ENCODE data around the gene METTL18. TPM values are rescaled to one million over a fixed set of nuclear protein-coding genes. Genes with fewer than 3 reads are reported as not detected.

METTL18 gene
- polyA plus RNA-seq, 1 experiment = 1.4 TPM

GRCh38 chr1:169764919-169765318, 29.8 kb downstream of the METTL18 start:
- no peak for TF ChIP-seq CTCF (IDR thresholded peaks at IDR 0.05; ENCODE audit: insufficient read depth, low read depth, low read length)
- no peak for DNase-seq (ENCODE audit: low read depth)
- Histone ChIP-seq H3K36me3 (ENCODE audit: control insufficient read depth, insufficient read depth, low read length) (no peaks in the 10 kb centered on the region), H3K27me3 (ENCODE audit: control insufficient read depth, insufficient read depth, low read length) (no peaks in the 10 kb centered on the region), H3K4me3 (ENCODE audit: low read depth, low read length) (no peak overlapping the region)
- POLR2A ChIA-PET = no interaction called here
- CTCF ChIA-PET = interaction anchor here (0.7 kb wide), 1 partner anchor 80 kb away, joined by 3 read pairs; no protein-coding TSS in a partner anchor

- DNase-seq (ENCODE audit: low read depth) = no peak
- Histone ChIP-seq H3K36me3 (ENCODE audit: control insufficient read depth, insufficient read depth, low read length) (no peaks in the 10 kb centered on the region), H3K27me3 (ENCODE audit: control insufficient read depth, insufficient read depth, low read length) (no peaks in the 10 kb centered on the region), H3K4me3 (ENCODE audit: low read depth, low read length) (no peak overlapping the region)
- CTCF ChIA-PET = no interaction called here
- POLR2A ChIA-PET = no interaction called here
- TF ChIP-seq CTCF (IDR thresholded peaks at IDR 0.05; ENCODE audit: insufficient read depth, low read depth, low read length) = no peak
These were observed 32.0 kb downstream of the METTL18 start for GRCh38 chr1:169762699-169763098.

GRCh38 chr1:169759038-169759437, 35.7 kb downstream of the METTL18 start:
- TF ChIP-seq CTCF (IDR thresholded peaks at IDR 0.05; ENCODE audit: insufficient read depth, low read depth, low read length) = no peak
- no peaks in the 10 kb centered on the region for H3K36me3 ChIP-seq (ENCODE audit: control insufficient read depth, insufficient read depth, low read length)
- ChIA-PET POLR2A (no interaction called here), CTCF (no interaction called here)
- no peak for DNase-seq (ENCODE audit: low read depth)
- no peak overlapping the region for H3K4me3 ChIP-seq (ENCODE audit: low read depth, low read length)
- no peaks in the 10 kb centered on the region for H3K27me3 ChIP-seq (ENCODE audit: control insufficient read depth, insufficient read depth, low read length)

GRCh38 chr1:169753549-169753948, 41.2 kb downstream of the METTL18 start:
- TF ChIP-seq CTCF (IDR thresholded peaks at IDR 0.05; ENCODE audit: insufficient read depth, low read depth, low read length) = 0 out of 2 replicates have a peak, but pooled peaks have one; percentile 5
- Histone ChIP-seq H3K4me3 (ENCODE audit: low read depth, low read length) (no peak overlapping the region), H3K36me3 (ENCODE audit: control insufficient read depth, insufficient read depth, low read length) (no peaks in the 10 kb centered on the region), H3K27me3 (ENCODE audit: control insufficient read depth, insufficient read depth, low read length) (no peaks in the 10 kb centered on the region)
- POLR2A ChIA-PET = no interaction called here
- CTCF ChIA-PET = no interaction called here
- DNase-seq (ENCODE audit: low read depth) = no peak

GRCh38 chr1:169750041-169750440, 44.7 kb downstream of the METTL18 start:
- DNase-seq (ENCODE audit: low read depth) = no peak
- H3K4me3 ChIP-seq (ENCODE audit: low read depth, low read length) = no peak overlapping the region
- CTCF ChIA-PET = no interaction called here
- H3K36me3 ChIP-seq (ENCODE audit: control insufficient read depth, insufficient read depth, low read length) = no peaks in the 10 kb centered on the region
- POLR2A ChIA-PET = no interaction called here
- peaks cover 1% of the 10 kb centered on the region; the same call in 1 of the 2 replicates for H3K27me3 ChIP-seq (ENCODE audit: control insufficient read depth, insufficient read depth, low read length)
- TF ChIP-seq CTCF (IDR thresholded peaks at IDR 0.05; ENCODE audit: insufficient read depth, low read depth, low read length) = no peak
